ENCODE measurements around the gene ENTHD1.
A peak's percentile ranks its signal among the peaks of the same experiment; 100 is the strongest.

ENTHD1 gene

DNA sequence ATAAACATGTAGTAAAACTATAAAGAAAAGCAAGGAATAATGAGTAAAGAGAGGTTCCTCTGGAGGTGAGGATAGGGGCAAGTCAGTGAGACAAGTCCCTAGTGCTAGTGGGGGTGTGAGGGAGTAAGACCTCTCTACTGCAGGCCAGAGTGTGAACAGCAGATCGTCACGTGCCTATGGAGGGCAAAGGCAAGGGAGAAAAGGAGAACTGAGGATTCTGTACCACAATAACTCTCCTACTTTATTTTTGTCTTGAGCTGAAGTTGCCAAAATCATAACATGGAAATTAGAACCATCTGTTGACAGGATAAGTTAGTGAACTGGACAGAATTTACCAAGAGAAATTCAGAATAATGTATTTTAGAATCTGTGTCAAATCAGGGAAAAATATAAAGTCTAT is 77.6 kb downstream of the ENTHD1 start:
- CTCF ChIA-PET = no interaction called here
- POLR2A ChIA-PET = no interaction called here
- DNase-seq (ENCODE audit: extremely low spot score) = no peak
- no peak for TF ChIP-seq TARDBP (IDR thresholded peaks at IDR 0.05)
- no peak for TF ChIP-seq L3MBTL2 (conservative IDR thresholded peaks at IDR 0.05)
- no peak for TF ChIP-seq SUZ12 (IDR thresholded peaks at IDR 0.05)
- no peak for TF ChIP-seq LEF1 (IDR thresholded peaks at IDR 0.05; ENCODE audit: borderline replicate concordance)
- TF ChIP-seq NFRKB (IDR thresholded peaks at IDR 0.05) = no peak
- no peak for TF ChIP-seq BHLHE40 (IDR thresholded peaks at IDR 0.05; ENCODE audit: borderline replicate concordance)

DNA sequence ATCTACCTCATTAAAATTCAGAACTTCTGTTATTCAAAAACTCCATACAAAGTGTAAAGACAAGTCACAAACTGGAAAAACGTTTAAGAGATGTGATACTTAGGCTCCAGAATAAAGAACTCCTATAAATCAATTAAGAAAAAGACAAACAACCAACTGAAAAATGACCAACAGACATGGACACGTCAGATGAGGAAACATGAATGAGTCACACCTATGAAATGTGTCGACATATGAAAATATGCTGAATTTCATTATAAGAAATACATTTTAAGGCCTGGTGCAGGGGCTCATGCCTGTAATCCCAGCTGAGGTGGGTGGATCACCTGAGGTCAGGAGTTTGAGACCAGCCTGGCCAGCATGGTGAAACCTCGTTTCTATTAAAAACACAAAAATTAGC is 78.7 kb downstream of the ENTHD1 start:
- DNase-seq (ENCODE audit: extremely low spot score) = no peak
- TF ChIP-seq SUZ12 (IDR thresholded peaks at IDR 0.05) (no peak), ELF4 (IDR thresholded peaks at IDR 0.05) (no peak), NFRKB (IDR thresholded peaks at IDR 0.05) (no peak), ARNT (IDR thresholded peaks at IDR 0.05) (no peak)
- ChIA-PET CTCF (no interaction called here), POLR2A (no interaction called here)

DNA sequence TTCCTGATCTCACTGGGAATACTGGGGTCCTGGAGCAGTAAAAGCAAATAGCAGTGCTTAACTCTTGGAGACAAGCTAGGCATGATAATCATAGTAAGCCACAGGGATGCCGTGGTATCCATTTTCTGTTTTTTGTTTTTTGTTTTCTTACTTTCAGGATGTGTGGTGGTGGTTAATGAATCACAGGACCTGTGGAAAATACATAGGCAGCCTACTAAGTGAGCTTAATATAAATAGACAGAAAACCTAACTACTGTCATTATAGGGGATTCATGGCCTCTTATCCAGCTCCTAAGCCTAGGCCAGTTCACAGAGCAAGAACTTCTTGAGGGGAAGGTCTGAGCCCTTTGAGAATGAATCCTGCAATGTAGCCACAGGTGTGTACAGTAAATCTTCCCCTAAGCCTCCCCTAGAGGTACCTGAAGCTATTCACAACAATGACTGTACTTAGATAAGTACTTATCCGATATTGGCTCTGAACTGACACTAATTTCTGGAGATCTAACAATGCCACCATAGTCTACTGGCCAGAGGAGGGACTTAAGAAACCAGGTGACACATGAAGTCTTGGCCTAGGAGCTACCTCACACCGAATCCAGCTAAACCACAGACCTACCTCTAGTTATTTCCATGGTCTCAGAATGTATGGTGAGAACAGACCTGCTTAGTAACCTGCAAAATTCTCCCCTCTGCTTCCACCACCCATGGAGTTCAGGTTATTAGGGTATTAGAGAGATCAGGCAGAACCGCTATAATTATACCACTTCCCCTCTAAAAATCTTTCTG is 83.6 kb downstream of the ENTHD1 start:
- CTCF ChIA-PET = no interaction called here
- TF ChIP-seq FOXK2 (IDR thresholded peaks at IDR 0.05) (no peak), ZNF384 (IDR thresholded peaks at IDR 0.05) (no peak), ARNT (IDR thresholded peaks at IDR 0.05) (no peak), LEF1 (IDR thresholded peaks at IDR 0.05; ENCODE audit: borderline replicate concordance) (no peak), NFRKB (IDR thresholded peaks at IDR 0.05) (no peak), TARDBP (IDR thresholded peaks at IDR 0.05) (no peak), FOXA1 (IDR thresholded peaks at IDR 0.05) (no peak)
- TF ChIP-seq, protein P1, sequence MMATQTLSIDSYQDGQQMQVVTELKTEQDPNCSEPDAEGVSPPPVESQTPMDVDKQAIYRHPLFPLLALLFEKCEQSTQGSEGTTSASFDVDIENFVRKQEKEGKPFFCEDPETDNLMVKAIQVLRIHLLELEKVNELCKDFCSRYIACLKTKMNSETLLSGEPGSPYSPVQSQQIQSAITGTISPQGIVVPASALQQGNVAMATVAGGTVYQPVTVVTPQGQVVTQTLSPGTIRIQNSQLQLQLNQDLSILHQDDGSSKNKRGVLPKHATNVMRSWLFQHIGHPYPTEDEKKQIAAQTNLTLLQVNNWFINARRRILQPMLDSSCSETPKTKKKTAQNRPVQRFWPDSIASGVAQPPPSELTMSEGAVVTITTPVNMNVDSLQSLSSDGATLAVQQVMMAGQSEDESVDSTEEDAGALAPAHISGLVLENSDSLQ (IDR thresholded peaks at IDR 0.05) = no peak
- no peak for DNase-seq (ENCODE audit: extremely low spot score)
- POLR2A ChIA-PET = no interaction called here

DNA sequence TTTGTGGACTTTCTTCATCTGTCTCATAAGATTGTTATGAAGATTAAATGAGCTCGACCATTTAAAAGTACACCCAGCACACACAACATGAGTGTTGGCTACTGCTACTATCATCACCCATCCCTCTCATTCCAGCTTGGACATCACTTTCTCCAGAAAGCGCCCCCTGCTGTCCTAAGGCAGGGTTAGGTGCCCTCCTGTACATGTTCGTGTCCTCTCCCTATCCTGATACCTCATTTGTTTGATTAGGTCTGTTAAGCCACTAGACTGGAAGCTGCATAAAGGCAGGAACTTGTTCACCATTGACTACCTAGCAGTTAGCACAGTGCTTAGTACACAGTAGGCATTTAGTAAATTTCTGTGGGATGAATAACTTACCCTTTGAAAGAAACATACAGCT is 85.5 kb downstream of the ENTHD1 start:
- DNase-seq (ENCODE audit: extremely low spot score) = peak; percentile 57
- ChIA-PET POLR2A (no interaction called here), CTCF (interaction anchor here (0.6 to 1.3 kb wide), 2 partner anchors 21 to 133 kb away, joined by 3 read pairs; no protein-coding TSS in a partner anchor)
- TF ChIP-seq FOXM1 (IDR thresholded peaks at IDR 0.05; ENCODE audit: borderline replicate concordance) (no peak), ARNT (IDR thresholded peaks at IDR 0.05) (no peak), SP1 (IDR thresholded peaks at IDR 0.05) (no peak), ZNF384 (IDR thresholded peaks at IDR 0.05) (no peak), HDGF (IDR thresholded peaks at IDR 0.05; ENCODE audit: borderline replicate concordance) (no peak), FOXA1 (IDR thresholded peaks at IDR 0.05) (no peak), ELF4 (IDR thresholded peaks at IDR 0.05) (no peak), BHLHE40 (IDR thresholded peaks at IDR 0.05; ENCODE audit: borderline replicate concordance) (no peak), NFRKB (IDR thresholded peaks at IDR 0.05) (no peak), FOXK2 (IDR thresholded peaks at IDR 0.05) (no peak), TARDBP (IDR thresholded peaks at IDR 0.05) (no peak), L3MBTL2 (conservative IDR thresholded peaks at IDR 0.05) (no peak), SUZ12 (IDR thresholded peaks at IDR 0.05) (no peak), LEF1 (IDR thresholded peaks at IDR 0.05; ENCODE audit: borderline replicate concordance) (no peak), CTBP1 (IDR thresholded peaks at IDR 0.05; ENCODE audit: borderline replicate concordance) (no peak)
- TF ChIP-seq, protein P1 (IDR thresholded peaks at IDR 0.05) = no peak

DNA sequence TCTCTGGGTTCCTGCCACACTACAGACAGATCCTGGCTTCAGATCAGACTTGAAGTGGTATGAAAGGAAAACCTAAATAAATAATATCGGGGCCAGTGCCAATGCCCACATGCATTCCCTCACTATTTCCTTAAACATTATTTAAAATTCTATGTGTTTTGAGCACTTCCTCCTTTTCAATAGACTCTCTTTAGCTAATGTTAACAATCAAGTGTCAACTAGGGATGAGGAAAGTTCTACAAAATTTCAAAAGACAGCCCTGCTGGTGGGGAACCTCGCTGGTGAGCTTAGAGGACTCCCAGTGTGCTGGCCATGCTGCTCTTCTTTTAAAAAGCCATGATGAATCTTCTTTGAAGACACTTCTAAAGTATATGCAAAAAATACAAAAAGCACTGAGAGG is 87.5 kb downstream of the ENTHD1 start:
- CTCF ChIA-PET = interaction anchor here (0.6 kb wide), 1 partner anchor 154 kb away, joined by 3 read pairs; no protein-coding TSS in a partner anchor

DNA sequence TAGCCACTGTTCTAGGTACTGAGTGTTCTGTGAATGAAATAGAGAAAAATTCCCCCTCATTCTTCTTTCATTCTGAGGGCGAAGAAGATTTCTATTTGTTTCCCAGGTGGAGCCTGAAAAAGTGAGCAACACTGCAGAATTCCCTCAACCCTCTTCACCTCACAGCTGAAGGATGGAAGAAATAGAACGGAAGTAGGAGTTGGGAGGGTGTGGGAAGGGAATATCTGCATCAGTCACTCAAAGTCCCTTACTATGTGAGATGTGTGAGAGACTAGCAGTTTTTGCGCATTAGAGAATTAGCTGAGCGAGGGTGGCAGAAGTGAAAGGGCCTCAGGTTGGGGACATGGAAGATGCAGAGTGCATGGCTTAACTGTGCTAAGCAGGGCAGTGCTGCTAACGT is 88.4 kb downstream of the ENTHD1 start:
- no peak for DNase-seq (ENCODE audit: extremely low spot score)
- no peak for TF ChIP-seq FOXM1 (IDR thresholded peaks at IDR 0.05; ENCODE audit: borderline replicate concordance)
- no peak for TF ChIP-seq ZNF384 (IDR thresholded peaks at IDR 0.05)
- TF ChIP-seq HDGF (IDR thresholded peaks at IDR 0.05; ENCODE audit: borderline replicate concordance) = no peak
- no peak for TF ChIP-seq FOXA1 (IDR thresholded peaks at IDR 0.05)
- no peak for TF ChIP-seq L3MBTL2 (conservative IDR thresholded peaks at IDR 0.05)
- no peak for TF ChIP-seq CTBP1 (IDR thresholded peaks at IDR 0.05; ENCODE audit: borderline replicate concordance)
- ChIA-PET CTCF (no interaction called here), POLR2A (no interaction called here)

More for the DNA sequence above, 87.5 kb downstream of the ENTHD1 start:
- POLR2A ChIA-PET = no interaction called here
- DNase-seq (ENCODE audit: extremely low spot score) = no peak
- TF ChIP-seq FOXA1 (IDR thresholded peaks at IDR 0.05) (no peak), ARNT (IDR thresholded peaks at IDR 0.05) (no peak), L3MBTL2 (conservative IDR thresholded peaks at IDR 0.05) (no peak), HDGF (IDR thresholded peaks at IDR 0.05; ENCODE audit: borderline replicate concordance) (no peak), NFRKB (IDR thresholded peaks at IDR 0.05) (no peak), ELF4 (IDR thresholded peaks at IDR 0.05) (no peak), FOXK2 (IDR thresholded peaks at IDR 0.05) (no peak), CTBP1 (IDR thresholded peaks at IDR 0.05; ENCODE audit: borderline replicate concordance) (no peak), FOXM1 (IDR thresholded peaks at IDR 0.05; ENCODE audit: borderline replicate concordance) (no peak), SP1 (IDR thresholded peaks at IDR 0.05) (no peak)
- TF ChIP-seq, protein P1 (IDR thresholded peaks at IDR 0.05) = no peak

Data from HEK293T (cell line).